Measurements from ENCODE around the gene LYPD3.
"Not testable (repeated sequence)": the region's sequence is repeated elsewhere in the genome, so short reads cannot be mapped to it uniquely, and the experiment has no call there.

Gene LYPD3

GRCh38 chr19:43462785-43463380 lies 2.5 kb downstream of the LYPD3 start:
- DNase-seq (ENCODE audit: low read depth in 1 of 2, low spot score in 1 of 2), result no peak

DNA sequence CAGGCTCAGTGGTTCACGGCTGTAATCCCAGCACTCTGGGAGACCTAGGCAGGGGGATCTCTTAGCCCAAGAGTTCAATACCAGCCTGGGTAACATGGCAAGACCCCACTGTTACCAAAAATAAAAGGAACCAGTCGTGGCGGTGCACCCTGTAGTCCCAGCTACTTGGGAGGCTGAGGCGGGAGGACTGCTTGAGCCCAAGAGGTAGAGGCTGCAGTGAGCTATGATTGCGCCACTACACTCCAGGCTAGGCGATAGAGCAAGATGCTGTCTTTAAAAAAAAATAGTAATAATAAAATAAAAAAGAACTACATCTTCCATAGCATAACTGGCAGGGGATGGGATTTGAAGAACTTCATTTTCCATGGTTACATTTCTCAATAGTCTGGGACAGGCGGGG lies 3.0 kb downstream of the LYPD3 start:
- no peak for DNase-seq (ENCODE audit: low read depth in 1 of 2, low spot score in 1 of 2)

GRCh38 chr19:43461303-43461702 lies 4.1 kb downstream of the LYPD3 start:
- DNase-seq (ENCODE audit: low read depth in 1 of 2, low spot score in 1 of 2), result no peak

DNA sequence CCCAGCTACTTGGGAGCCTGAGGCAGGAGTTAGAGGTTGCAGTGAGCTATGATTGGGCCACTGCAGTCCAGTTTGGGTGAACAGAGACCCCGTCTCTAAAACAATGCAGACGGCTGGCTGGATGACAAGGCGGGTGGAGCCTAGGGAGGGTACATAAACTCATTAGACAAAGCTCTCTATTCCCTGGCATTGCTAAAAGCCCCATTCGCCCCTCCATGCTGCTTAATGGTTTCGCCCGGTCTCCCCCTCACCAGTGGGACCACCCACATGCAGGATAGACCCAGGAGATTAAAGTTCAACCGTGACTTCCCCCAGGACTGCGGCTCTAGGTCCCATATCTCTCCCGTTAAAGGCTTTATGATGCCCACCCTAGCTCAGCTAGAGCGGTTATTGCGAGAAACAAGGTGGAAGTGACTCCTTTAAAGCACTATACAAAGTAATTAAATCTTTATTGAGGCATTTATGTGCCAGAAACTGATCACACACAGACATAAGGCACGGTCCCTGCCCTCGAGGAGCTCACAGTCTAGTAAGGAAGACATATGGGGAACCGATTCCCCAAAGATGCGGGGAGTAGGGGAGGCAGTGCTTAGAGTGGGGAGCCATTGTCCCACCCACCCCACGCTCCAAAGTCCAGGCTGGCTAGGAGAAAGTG lies 4.9 kb downstream of the LYPD3 start:
- no peak for DNase-seq (ENCODE audit: low read depth in 1 of 2, low spot score in 1 of 2)

DNA sequence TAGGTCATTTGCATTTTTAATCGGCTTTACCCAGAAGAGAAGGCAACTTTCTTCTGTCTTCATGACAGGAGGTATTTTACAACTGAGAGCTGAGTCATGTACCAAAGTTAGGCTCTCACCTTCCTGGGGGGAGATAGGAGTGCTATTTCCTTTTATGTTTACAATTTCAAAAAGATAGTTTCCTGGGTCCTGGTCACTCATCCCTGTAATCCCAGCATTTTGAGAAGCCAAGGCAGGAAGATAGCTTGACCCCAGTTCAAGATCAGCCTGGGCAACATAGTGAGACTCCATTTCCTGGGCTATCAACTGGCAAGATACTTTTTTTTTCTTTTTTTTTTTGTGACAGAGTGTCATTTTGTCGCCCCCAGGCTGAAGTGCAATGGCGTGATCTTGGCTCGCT lies 7.6 kb downstream of the LYPD3 start:
- no peak for DNase-seq (ENCODE audit: low read depth in 1 of 2, low spot score in 1 of 2)

GRCh38 chr19:43455321-43456113 lies 9.9 kb downstream of the LYPD3 start:
- DNase-seq (ENCODE audit: low read depth in 1 of 2, low spot score in 1 of 2), result no peak

GRCh38 chr19:43454031-43454430 lies 11.4 kb downstream of the LYPD3 start:
- DNase-seq (ENCODE audit: low read depth in 1 of 2, low spot score in 1 of 2), result no peak

DNA sequence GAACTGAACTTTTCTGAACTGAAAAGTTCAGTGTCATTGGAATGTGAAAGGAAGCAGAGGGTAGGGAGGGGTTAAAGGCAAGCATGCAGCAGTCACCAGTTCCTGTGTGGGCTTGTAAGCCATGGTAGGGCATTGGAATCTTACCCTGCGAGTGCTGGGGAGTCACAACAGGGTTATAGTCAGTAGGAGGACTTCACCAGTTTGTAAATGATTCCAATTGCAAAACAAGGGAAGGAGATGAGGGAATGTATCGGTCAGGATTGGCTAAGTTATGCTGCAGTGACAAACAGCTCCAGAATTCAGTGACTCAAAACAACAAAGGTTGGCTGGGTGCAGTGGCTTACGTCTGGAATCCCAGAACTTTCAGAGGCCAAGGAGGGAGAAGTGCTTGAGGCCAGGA lies 12.8 kb downstream of the LYPD3 start:
- no peak for DNase-seq (ENCODE audit: low read depth in 1 of 2, low spot score in 1 of 2)

DNA sequence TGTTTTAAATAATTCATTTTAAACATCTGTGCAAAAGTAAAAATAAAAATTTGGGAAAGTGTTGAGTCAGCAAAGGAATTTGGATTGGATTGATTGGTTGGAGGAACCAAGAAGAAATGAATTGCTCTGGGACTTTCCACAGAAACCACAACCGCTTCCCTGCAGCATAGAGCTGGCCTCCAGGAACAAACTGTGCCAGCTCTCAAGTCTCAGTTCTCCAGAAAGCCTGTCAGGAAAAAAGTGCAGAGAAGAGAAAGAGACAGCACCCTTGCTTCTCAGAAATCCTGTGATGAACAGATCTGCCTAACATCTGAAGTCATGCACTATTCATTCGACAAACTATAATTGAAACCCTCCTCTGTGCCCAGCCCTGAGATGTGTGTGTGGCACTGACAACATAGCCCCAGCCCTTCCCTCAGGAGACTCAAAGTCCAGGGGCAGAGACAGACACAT lies 14.8 kb downstream of the LYPD3 start:
- no peak for DNase-seq (ENCODE audit: low read depth in 1 of 2, low spot score in 1 of 2)

GRCh38 chr19:43447655-43448054 lies 17.8 kb downstream of the LYPD3 start:
- DNase-seq (ENCODE audit: low read depth in 1 of 2, low spot score in 1 of 2), result no peak

GRCh38 chr19:43446746-43447489 lies 18.5 kb downstream of the LYPD3 start:
- peak; percentile 62 to 66 for DNase-seq (ENCODE audit: low read depth in 1 of 2, low spot score in 1 of 2)

- DNase-seq (ENCODE audit: low read depth in 1 of 2, low spot score in 1 of 2), result no peak
These were observed 20.0 kb downstream of the LYPD3 start for GRCh38 chr19:43445426-43445825.

- DNase-seq (ENCODE audit: low read depth in 1 of 2, low spot score in 1 of 2), result no peak
These were observed 20.7 kb downstream of the LYPD3 start for GRCh38 chr19:43444531-43445287.

GRCh38 chr19:43444091-43444490 lies 21.3 kb downstream of the LYPD3 start:
- not testable (repeated sequence) for DNase-seq (ENCODE audit: low read depth in 1 of 2, low spot score in 1 of 2)

DNA sequence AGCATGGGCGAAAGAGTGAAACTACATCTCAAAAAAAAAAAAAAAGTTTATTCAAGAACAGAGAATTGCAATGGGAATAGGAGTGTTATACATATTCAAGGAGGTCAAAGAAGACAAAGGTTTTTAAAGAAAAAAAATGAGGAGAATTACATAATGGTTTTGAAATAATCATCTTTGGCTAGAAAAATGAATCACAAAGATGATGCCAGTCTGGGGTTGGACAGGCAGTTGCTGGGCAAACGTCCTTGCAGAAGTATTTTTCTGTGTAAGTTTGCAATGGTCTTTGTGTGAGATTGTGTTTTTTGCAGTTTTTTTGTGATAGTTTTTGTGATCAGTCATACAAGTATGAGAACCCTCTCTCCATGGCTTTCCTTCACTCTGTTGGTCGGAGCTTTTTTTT lies 23.7 kb downstream of the LYPD3 start:
- no peak for DNase-seq (ENCODE audit: low read depth in 1 of 2, low spot score in 1 of 2)

GRCh38 chr19:43439709-43440063 lies 25.7 kb downstream of the LYPD3 start:
- DNase-seq (ENCODE audit: low read depth in 1 of 2, low spot score in 1 of 2), result no peak

- DNase-seq (ENCODE audit: low read depth in 1 of 2, low spot score in 1 of 2), result peak in 1 of 2 donors; percentile 15
These were observed 26.2 kb downstream of the LYPD3 start for GRCh38 chr19:43439032-43439708.

GRCh38 chr19:43438291-43439031 lies 26.9 kb downstream of the LYPD3 start:
- DNase-seq (ENCODE audit: low read depth in 1 of 2, low spot score in 1 of 2), result no peak

DNA sequence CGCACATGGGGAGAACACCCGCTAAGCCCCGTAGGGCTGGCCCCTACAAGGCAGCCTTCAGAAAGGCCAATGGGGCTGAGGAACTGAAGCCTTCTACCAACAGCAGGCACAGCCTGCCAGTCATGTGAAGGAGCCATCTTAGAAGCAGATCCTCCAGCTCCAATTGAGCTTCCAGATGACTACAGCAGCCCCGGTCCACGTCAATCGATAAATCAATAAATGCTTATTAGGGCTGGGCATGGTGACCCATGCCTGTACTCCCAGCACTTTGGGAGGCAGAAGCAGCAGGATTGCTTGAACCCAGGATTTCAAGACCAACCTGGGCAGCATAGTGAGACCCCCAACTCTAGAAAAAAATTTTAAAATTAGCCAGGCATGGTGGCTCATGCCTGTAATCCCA lies 27.7 kb downstream of the LYPD3 start:
- DNase-seq (ENCODE audit: low read depth in 1 of 2, low spot score in 1 of 2), result no peak

DNA sequence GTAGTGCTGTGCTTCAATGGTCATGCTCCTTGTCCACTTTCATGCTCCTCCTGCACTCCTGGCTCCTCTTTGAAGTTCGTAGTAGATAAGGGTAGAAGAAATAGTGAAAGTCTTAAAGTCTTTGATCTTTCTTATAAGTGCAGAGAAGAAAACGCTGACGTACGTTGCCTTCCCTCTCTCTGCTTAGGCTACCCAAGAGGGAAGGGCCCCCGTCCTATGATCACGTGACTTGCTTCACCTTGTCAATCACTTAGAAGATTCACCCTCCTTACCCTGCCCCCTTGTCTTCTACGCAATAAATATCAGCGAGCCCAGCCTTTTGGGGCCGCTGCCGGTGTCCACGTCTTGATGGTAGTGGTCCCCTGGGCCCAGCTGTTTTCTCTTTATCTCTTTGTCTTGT lies 28.1 kb downstream of the LYPD3 start:
- DNase-seq (ENCODE audit: low read depth in 1 of 2, low spot score in 1 of 2), result not testable (repeated sequence)

All from stimulated activated CD4-positive, alpha-beta T cell treated with anti-CD3 and anti-CD28 coated beads, Interleukin-15, amount 100 ng/mL, for 1 hour (primary cell).